ENCODE results near the gene AKAP12.
"Not testable (repeated sequence)": the region's sequence is repeated elsewhere in the genome, so short reads cannot be mapped to it uniquely, and the experiment has no call there.

Gene AKAP12

DNA sequence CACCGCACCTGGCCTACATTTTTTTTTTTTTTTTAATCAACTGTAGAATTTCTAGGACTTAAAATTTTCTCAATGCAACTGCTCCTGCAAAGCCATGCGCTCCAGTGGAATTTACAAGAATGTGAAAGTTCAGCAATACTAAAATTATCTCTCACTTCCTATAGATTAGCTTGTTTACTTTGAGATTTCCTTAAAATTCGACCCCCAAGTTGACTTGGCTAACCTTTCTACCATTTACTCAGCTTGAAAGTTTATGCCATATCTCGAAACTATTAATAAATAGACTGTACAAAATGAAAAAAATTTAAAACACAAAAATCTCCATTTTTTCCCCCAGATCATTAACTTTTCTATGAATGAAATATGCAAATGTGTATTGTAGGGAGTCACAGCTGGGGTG lies 87.3 kb downstream of the AKAP12 start:
- TF ChIP-seq, protein P1, sequence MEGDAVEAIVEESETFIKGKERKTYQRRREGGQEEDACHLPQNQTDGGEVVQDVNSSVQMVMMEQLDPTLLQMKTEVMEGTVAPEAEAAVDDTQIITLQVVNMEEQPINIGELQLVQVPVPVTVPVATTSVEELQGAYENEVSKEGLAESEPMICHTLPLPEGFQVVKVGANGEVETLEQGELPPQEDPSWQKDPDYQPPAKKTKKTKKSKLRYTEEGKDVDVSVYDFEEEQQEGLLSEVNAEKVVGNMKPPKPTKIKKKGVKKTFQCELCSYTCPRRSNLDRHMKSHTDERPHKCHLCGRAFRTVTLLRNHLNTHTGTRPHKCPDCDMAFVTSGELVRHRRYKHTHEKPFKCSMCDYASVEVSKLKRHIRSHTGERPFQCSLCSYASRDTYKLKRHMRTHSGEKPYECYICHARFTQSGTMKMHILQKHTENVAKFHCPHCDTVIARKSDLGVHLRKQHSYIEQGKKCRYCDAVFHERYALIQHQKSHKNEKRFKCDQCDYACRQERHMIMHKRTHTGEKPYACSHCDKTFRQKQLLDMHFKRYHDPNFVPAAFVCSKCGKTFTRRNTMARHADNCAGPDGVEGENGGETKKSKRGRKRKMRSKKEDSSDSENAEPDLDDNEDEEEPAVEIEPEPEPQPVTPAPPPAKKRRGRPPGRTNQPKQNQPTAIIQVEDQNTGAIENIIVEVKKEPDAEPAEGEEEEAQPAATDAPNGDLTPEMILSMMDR (IDR thresholded peaks at IDR 0.05; ENCODE audit: extremely low read depth, missing control alignments) = no peak
- DNase-seq (ENCODE audit: low spot score) = no peak

DNA sequence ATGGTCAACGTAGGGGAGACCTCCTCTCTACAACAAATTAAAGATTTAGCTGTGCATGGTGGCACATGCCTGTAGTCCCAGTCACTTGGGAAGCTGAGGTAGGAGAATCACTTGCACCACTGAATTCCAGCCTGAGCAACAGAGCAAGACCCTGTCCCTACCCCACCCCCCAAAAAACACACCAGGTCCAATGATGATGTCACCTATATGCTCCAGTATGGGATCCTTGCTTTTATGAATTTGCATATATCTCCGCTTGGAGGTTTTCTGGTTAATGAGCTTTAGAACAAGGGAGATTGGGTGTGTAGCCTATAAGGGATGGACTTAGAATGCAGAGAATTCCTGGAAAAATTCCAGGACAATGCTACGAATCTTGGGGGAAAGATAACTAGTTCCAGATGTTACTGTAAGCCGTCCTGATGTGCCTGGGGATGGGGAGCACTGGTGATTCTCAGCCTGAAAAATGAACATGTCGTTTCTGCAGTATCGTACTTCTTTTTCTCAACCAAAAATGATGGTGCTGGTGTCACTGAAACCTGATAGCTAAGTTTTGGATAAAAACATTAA lies 90.4 kb downstream of the AKAP12 start:
- DNase-seq (ENCODE audit: low spot score) = no peak

GRCh38 chr6:151335930-151336329 lies 96.2 kb downstream of the AKAP12 start:
- DNase-seq (ENCODE audit: low spot score) = no peak
- TF ChIP-seq, protein P1 (IDR thresholded peaks at IDR 0.05; ENCODE audit: extremely low read depth, missing control alignments) = no peak

More for the DNA sequence above, 90.4 kb downstream of the AKAP12 start:
- TF ChIP-seq, protein P1 (IDR thresholded peaks at IDR 0.05; ENCODE audit: extremely low read depth, missing control alignments) = no peak

- TF ChIP-seq, protein P1 (IDR thresholded peaks at IDR 0.05; ENCODE audit: extremely low read depth, missing control alignments) = no peak
- DNase-seq (ENCODE audit: low spot score) = no peak
Observed at GRCh38 chr6:151338651-151339200, 99.0 kb downstream of the AKAP12 start.

- TF ChIP-seq, protein P1 (IDR thresholded peaks at IDR 0.05; ENCODE audit: extremely low read depth, missing control alignments) = no peak
- no peak for DNase-seq (ENCODE audit: low spot score)
Observed at GRCh38 chr6:151339369-151339768, 99.6 kb downstream of the AKAP12 start.

- TF ChIP-seq, protein P1 (IDR thresholded peaks at IDR 0.05; ENCODE audit: extremely low read depth, missing control alignments) = no peak
- no peak for DNase-seq (ENCODE audit: low spot score)
Observed at GRCh38 chr6:151340219-151340978, 100.6 kb downstream of the AKAP12 start.

DNA sequence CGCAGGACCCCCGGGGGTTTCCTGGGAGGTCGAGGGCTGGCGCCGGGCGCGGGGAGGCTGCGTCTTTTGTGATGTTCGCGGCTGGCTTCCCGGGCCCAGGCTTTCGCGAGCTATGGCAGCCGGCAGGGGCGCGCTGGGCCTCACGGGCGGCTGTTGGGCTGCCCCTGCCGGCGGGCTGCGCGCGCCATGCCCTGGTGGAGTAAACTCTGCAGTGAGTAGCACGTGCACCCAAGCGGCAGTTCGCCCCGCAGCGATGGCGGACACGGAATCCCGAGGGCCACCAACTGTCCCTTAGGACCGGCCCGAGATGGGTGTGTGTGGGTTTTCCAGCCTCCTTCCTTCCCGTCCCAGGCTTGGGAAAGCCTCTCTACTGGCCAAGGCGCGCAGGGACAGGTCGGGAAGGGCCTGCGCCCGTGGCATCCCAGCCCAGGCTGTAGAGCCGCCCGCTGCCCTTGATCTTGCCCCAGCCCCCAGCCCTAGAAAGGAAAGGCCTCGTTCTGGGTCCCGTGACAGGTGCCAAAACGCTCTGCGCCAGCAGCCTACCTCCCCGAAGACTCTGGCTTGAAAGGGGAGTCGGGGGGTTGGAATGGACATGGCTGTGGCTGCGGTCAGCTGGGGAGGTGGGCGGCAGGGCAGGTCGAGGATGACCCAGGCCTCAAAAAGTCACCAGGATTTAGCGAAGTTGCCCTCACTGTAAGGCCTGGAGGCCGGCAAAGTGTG lies 101.9 kb downstream of the AKAP12 start:
- DNase-seq (ENCODE audit: low spot score) = no peak

DNA sequence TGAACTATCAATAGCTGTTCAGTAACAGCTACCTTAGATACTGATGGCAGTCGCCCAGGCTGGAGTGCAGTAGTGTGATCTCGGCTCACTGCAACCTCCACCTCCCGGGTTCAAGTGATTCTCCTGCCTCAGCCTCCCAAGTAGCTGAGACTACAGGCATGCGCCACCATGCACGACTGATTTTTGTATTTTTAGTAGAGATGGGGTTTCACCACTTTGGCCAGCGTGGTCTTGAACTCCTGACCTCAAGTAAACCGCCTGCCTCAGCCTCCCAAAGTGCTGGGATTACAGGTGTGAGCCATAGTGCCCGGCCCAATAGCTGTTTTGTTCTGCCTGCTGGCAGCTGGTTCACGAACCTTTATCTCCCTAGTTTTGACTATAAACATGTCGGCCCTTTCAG lies 103.0 kb downstream of the AKAP12 start:
- not testable (repeated sequence) for DNase-seq (ENCODE audit: low spot score)

More for the DNA sequence above, 101.9 kb downstream of the AKAP12 start:
- TF ChIP-seq, protein P1 (IDR thresholded peaks at IDR 0.05; ENCODE audit: extremely low read depth, missing control alignments) = no peak
